Measurements from ENCODE around the gene CEBPZ.

DNA sequence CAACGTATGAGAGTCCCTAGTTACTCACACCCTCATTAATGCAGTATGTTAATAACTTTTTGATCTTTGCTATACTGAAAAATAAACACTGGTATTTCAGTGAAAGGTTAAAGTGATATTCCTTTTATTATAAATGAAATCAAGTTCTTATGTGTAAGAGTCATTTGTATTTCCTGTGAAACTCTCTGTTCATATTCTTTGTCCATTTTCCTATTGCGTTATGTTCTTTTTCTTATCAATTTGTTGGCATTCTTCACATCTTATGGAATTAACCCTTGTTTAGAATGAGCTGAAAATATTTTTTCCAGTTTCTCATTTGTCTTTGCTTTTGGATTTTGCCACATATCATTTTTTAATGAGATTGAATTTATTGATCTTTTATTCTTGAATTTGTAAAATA, 44.9 kb upstream of the CEBPZ start:
- TF ChIP-seq POLR2A (IDR thresholded peaks at IDR 0.05): no peak
- TF ChIP-seq, protein P1, sequence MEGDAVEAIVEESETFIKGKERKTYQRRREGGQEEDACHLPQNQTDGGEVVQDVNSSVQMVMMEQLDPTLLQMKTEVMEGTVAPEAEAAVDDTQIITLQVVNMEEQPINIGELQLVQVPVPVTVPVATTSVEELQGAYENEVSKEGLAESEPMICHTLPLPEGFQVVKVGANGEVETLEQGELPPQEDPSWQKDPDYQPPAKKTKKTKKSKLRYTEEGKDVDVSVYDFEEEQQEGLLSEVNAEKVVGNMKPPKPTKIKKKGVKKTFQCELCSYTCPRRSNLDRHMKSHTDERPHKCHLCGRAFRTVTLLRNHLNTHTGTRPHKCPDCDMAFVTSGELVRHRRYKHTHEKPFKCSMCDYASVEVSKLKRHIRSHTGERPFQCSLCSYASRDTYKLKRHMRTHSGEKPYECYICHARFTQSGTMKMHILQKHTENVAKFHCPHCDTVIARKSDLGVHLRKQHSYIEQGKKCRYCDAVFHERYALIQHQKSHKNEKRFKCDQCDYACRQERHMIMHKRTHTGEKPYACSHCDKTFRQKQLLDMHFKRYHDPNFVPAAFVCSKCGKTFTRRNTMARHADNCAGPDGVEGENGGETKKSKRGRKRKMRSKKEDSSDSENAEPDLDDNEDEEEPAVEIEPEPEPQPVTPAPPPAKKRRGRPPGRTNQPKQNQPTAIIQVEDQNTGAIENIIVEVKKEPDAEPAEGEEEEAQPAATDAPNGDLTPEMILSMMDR (IDR thresholded peaks at IDR 0.05): no peak

Measured in body of pancreas (tissue), 4 donors.